Endothelial cell (in vitro differentiated cells): Measurements from ENCODE around the gene BCL11A. TPM values are rescaled to one million over a fixed set of nuclear protein-coding genes. Genes with fewer than 3 reads are reported as not detected.

ENCODE experiments used
- DNase-seq: peaks from one replicate; pipeline ENCODE4 v3.0.0; 2021; ENCODE audit warnings: low spot score
- H3K27ac Mint-ChIP-seq: one replicate; pipeline ENCODE4 v1.8.0; 2021; ENCODE audit warnings: mixed read lengths, inconsistent platforms; ENCODE audit not compliant: unreplicated experiment
- H3K27me3 Mint-ChIP-seq: one replicate; pipeline ENCODE4 v1.8.0; 2021; ENCODE audit warnings: mild to moderate bottlenecking, moderate library complexity, mixed read lengths, inconsistent platforms; ENCODE audit not compliant: unreplicated experiment
- H3K36me3 Mint-ChIP-seq: one replicate; pipeline ENCODE4 v1.8.0; 2021; ENCODE audit warnings: mild to moderate bottlenecking, low read depth, mixed read lengths, inconsistent platforms; ENCODE audit not compliant: unreplicated experiment
- H3K4me1 Mint-ChIP-seq: one replicate; pipeline ENCODE4 v1.8.0; 2021; ENCODE audit warnings: mild to moderate bottlenecking, mixed read lengths, inconsistent platforms; ENCODE audit not compliant: unreplicated experiment
- H3K4me3 Mint-ChIP-seq: one replicate; pipeline ENCODE4 v1.8.0; 2021; ENCODE audit warnings: mild to moderate bottlenecking, mixed read lengths, inconsistent platforms; ENCODE audit not compliant: unreplicated experiment
- H3K9me3 Mint-ChIP-seq: one replicate; pipeline ENCODE4 v1.8.0; 2021; ENCODE audit warnings: mixed read lengths, inconsistent platforms; ENCODE audit not compliant: unreplicated experiment
- total RNA-seq: library from RNA; stranded (reverse); fragmentation: NEBNext Ultra II Directional; extraction: Animal tissue kit (Norgen Biotek cat#: 25700); gene quantifications from one replicate; pipeline ENCODE4 v1.2.1, GENCODE V29; 2021; ENCODE audit not compliant: unreplicated experiment
- TF ChIP-seq, protein P1 (sequence below): fragments of 200-600 bp; sonication (generic); IDR thresholded peaks from one replicate; pipeline ENCODE4 v1.5.0; 2021; ENCODE audit warnings: antibody characterized with exemption; ENCODE audit not compliant: unreplicated experiment

Gene BCL11A
- total RNA-seq, 1 donor from 2014 or later: 9.6 TPM

- Mint-ChIP-seq H3K27me3 (peaks cover 2% of the 10 kb centered on the region), H3K27ac (peak overlapping the region; percentile 88), H3K4me3 (no peak overlapping the region), H3K36me3 (no peaks in the 10 kb centered on the region), H3K9me3 (no peaks in the 10 kb centered on the region), H3K4me1 (peaks cover 37% of the 10 kb centered on the region)
- DNase-seq: no peak
- TF ChIP-seq, protein P1, sequence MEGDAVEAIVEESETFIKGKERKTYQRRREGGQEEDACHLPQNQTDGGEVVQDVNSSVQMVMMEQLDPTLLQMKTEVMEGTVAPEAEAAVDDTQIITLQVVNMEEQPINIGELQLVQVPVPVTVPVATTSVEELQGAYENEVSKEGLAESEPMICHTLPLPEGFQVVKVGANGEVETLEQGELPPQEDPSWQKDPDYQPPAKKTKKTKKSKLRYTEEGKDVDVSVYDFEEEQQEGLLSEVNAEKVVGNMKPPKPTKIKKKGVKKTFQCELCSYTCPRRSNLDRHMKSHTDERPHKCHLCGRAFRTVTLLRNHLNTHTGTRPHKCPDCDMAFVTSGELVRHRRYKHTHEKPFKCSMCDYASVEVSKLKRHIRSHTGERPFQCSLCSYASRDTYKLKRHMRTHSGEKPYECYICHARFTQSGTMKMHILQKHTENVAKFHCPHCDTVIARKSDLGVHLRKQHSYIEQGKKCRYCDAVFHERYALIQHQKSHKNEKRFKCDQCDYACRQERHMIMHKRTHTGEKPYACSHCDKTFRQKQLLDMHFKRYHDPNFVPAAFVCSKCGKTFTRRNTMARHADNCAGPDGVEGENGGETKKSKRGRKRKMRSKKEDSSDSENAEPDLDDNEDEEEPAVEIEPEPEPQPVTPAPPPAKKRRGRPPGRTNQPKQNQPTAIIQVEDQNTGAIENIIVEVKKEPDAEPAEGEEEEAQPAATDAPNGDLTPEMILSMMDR: no peak
Measured at GRCh38 chr2:60507211-60507965, 46.1 kb downstream of the BCL11A start.

GRCh38 chr2:60505880-60506260 is 47.6 kb downstream of the BCL11A start:
- Mint-ChIP-seq H3K4me3 (no peak overlapping the region), H3K27ac (no peak overlapping the region), H3K9me3 (no peaks in the 10 kb centered on the region), H3K4me1 (peaks cover 37% of the 10 kb centered on the region), H3K36me3 (no peaks in the 10 kb centered on the region), H3K27me3 (no peaks in the 10 kb centered on the region)
- TF ChIP-seq, protein P1: no peak
- no peak for DNase-seq

DNA sequence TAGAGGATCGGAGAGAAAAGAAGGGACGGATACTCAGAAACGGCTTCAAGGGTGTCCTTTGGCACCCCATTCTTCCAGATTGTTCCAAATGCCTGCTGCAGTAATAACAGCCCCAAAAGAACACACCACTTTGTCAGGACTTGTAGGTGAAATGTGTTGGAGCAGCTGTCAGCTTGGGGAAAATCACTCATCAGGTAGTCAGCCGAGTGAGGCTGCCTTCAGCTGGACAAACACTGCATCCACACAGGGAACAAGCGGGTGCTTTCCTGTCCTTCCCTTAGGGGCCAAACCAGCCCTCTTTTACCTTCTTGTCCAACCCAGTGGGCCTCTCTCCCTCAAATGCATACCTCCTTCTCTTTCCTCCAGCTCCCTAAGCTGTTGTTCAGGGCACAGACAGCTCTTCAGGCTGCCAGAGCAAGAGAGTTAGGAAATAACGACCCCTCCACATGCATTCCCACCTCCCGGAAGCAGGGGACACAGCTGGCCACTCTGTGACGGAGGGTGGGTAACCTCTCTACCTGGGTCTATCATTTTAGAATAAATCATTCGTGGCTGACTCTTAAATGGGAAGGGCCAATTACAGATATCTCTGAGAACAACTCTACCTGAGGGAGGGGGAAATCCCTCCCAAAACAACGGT is 48.1 kb downstream of the BCL11A start:
- H3K4me1 Mint-ChIP-seq: peaks cover 37% of the 10 kb centered on the region
- no peak overlapping the region for H3K4me3 Mint-ChIP-seq
- H3K27ac Mint-ChIP-seq: no peak overlapping the region
- TF ChIP-seq, protein P1: no peak
- H3K27me3 Mint-ChIP-seq: no peaks in the 10 kb centered on the region
- no peaks in the 10 kb centered on the region for H3K9me3 Mint-ChIP-seq
- H3K36me3 Mint-ChIP-seq: no peaks in the 10 kb centered on the region
- no peak for DNase-seq

GRCh38 chr2:60504049-60504448 is 49.4 kb downstream of the BCL11A start:
- Mint-ChIP-seq H3K27me3 (no peaks in the 10 kb centered on the region), H3K4me1 (peaks cover 29% of the 10 kb centered on the region), H3K27ac (peak overlapping the region; percentile 48), H3K4me3 (peak overlapping the region; percentile 56), H3K36me3 (no peaks in the 10 kb centered on the region), H3K9me3 (no peaks in the 10 kb centered on the region)
- TF ChIP-seq, protein P1: no peak
- DNase-seq: no peak

- DNase-seq: no peak
- peaks cover 12% of the 10 kb centered on the region for H3K4me1 Mint-ChIP-seq
- H3K9me3 Mint-ChIP-seq: no peaks in the 10 kb centered on the region
- peaks cover 1% of the 10 kb centered on the region for H3K27me3 Mint-ChIP-seq
- H3K4me3 Mint-ChIP-seq: no peak overlapping the region
- H3K36me3 Mint-ChIP-seq: no peaks in the 10 kb centered on the region
- TF ChIP-seq, protein P1: no peak
- no peak overlapping the region for H3K27ac Mint-ChIP-seq
Measured at GRCh38 chr2:60502144-60502543, 51.3 kb downstream of the BCL11A start.
